Measurements from ENCODE around the gene CENPP.

Gene CENPP

GRCh38 chr9:92513349-92513748, 187.6 kb downstream of the CENPP start:
- no peak for DNase-seq

GRCh38 chr9:92514635-92515034, 188.9 kb downstream of the CENPP start:
- DNase-seq: no peak

GRCh38 chr9:92516521-92516920, 190.8 kb downstream of the CENPP start:
- no peak for DNase-seq

GRCh38 chr9:92517046-92517445, 191.3 kb downstream of the CENPP start:
- no peak for DNase-seq

GRCh38 chr9:92518199-92518598, 192.4 kb downstream of the CENPP start:
- no peak for DNase-seq

- no peak for DNase-seq
Measured at GRCh38 chr9:92520837-92521236, 195.1 kb downstream of the CENPP start.

- no peak for DNase-seq
Measured at GRCh38 chr9:92522983-92523970, 197.5 kb downstream of the CENPP start.

GRCh38 chr9:92524881-92525280, 199.1 kb downstream of the CENPP start:
- no peak for DNase-seq

GRCh38 chr9:92525306-92525705, 199.6 kb downstream of the CENPP start:
- no peak for DNase-seq

- DNase-seq: no peak
Measured at GRCh38 chr9:92527291-92527828, 201.6 kb downstream of the CENPP start.

- DNase-seq: no peak
Measured at GRCh38 chr9:92527832-92528521, 202.2 kb downstream of the CENPP start.

GRCh38 chr9:92528522-92528849, 202.7 kb downstream of the CENPP start:
- DNase-seq: no peak

- DNase-seq: no peak
Measured at GRCh38 chr9:92529124-92529523, 203.4 kb downstream of the CENPP start.

- no peak for DNase-seq
Measured at GRCh38 chr9:92530893-92531292, 205.1 kb downstream of the CENPP start.

GRCh38 chr9:92534204-92534603, 208.5 kb downstream of the CENPP start:
- DNase-seq: no peak

- DNase-seq: no peak
Measured at GRCh38 chr9:92534674-92535073, 208.9 kb downstream of the CENPP start.

GRCh38 chr9:92535940-92536850, 210.4 kb downstream of the CENPP start, which contains the start of gene ECM2:
ECM2 (minus strand) TSS chr9:92535990; CDS start chr9:92522866, 13,124 bp downstream.
- no peak for DNase-seq

- DNase-seq: no peak
Measured at GRCh38 chr9:92538541-92538940, 212.8 kb downstream of the CENPP start.

- DNase-seq: no peak
Measured at GRCh38 chr9:92543972-92544371, 218.2 kb downstream of the CENPP start.

- DNase-seq: no peak
Measured at GRCh38 chr9:92545002-92545510, 219.3 kb downstream of the CENPP start.

GRCh38 chr9:92547356-92547755, 221.6 kb downstream of the CENPP start:
- DNase-seq: no peak

GRCh38 chr9:92550765-92551164, 225.0 kb downstream of the CENPP start:
- DNase-seq: no peak
